Stimulated activated CD8-positive, alpha-beta memory T cell treated with anti-CD3 and anti-CD28 coated beads, Interleukin-7, amount 100 ng/mL, for 48 hours (primary cell): ENCODE results near the gene FSD2.
"Not testable (repeated sequence)": the region's sequence is repeated elsewhere in the genome, so short reads cannot be mapped to it uniquely, and the experiment has no call there.

ENCODE experiments used
- DNase-seq, 2 donors: peaks; one replicate each; pipeline ENCODE4 v3.0.0-alpha.2; 2020; ENCODE audit warnings: low read depth in 1 of 2; ENCODE audit errors: extremely low read depth in 1 of 2

FSD2 gene

GRCh38 chr15:82830427-82831173 is 24.7 kb upstream of the FSD2 start:
- DNase-seq, result no peak

DNA sequence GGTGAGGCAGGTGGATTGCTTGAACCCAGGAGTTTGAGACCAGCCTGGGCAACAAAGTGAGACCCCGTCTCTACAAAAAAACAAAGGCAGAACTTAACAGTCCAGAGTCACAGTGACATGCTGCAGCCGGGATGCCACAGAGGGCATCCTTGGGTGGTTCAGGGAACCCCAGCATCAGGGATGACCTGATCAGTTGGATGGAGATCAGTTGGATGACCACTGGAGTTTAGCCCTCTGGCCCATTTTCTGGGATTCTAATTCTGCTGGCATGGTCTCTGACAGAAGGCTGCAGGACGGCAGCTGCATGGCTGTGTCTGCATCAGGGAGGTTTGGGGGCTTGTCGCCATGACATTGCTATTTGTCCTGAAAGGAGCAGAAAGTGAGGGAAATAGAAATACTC is 23.4 kb upstream of the FSD2 start:
- no peak for DNase-seq

DNA sequence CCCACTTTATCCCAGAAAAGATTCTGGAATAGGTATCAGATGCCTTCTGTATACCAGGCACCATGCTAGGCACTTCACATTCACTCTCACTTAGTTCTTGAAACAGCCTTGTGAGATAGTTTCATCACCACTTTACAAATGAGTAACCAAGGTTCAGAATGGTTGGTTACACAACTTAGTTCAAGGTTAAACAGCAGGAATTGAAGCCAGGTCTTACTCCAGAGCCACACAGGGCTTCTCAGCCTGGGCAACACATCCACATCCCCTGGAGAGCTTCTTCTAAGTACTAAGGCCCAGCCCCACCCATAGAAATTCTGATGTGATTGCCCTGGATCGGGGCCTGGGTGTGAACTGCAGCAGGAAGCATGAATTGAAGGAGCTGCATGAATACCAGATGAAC is 22.2 kb upstream of the FSD2 start:
- no peak for DNase-seq

DNA sequence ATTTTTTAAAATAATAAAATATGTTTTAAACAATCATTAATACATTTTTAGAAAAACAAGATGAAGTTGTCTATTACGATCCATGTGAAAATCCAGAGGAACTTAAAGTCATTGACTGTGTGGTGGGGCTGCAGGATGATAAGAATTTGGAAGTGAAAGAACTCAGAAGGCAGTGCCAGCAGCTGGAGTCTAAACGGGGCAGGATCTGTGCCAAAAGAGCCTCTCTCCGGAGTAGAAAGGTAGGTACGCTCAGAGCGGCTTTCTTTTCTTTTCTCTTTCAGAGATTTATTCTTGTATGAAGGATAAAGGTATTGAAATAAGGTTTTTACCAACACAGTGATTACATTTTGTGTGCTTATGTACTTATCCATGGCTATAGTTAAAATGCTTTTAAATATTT is 17.2 kb upstream of the FSD2 start:
- no peak for DNase-seq

GRCh38 chr15:82821851-82822250 is 16.0 kb upstream of the FSD2 start:
- not testable (repeated sequence) for DNase-seq

DNA sequence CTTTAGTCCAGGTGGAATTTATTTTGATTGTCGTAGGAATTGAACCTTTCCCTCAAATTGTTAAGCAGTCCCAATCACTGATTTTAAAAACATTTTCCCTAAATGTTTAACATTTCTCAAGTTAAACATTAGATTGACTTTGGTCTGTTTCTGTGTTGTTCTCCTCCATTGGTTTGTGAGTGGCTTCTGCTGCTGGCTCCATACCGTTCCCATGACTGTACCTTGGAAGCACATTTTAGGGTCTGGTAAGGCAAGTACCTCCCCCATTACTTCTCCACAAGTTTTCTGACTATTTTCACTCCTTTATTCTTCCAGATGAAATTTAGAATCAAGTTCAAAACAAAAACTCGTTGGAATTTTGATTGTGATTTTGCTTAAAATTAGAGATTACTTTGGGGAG is 15.5 kb upstream of the FSD2 start:
- DNase-seq, result not testable (repeated sequence)

DNA sequence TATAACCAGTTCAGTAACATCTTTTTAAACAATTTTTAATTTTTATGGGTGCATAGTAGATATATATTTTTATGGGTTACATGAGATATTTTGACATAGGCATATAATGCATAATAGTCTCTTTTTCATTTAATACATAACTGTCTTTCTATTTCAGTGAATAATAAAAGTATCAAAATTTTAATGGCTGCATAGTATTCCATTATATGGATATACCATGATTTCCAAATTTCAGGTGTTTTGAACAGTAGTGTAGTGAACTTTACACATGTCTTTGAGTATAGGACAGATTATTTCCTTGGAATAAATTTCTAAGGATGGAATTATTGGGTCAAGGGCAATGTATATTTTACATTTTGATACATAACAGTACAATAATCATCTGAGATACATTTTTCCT is 14.3 kb upstream of the FSD2 start:
- no peak for DNase-seq

DNA sequence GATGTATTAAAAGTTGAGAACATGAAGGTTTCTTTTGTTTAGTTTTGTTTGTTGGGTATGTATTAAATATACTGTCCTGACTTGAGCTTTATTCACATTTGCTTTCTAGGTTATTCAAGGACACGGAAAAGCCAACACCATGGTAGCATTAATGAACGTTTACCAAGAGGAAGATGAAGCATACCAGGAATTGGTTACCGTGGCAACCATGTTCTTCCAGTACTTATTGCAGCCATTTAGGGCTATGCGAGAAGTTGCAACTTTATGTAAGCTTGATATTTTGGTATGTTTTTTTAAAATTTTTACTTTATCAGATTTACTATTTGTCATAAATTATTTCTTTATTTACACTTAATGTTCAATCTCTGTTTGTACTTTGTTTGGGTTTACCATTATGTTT is 7.1 kb upstream of the FSD2 start:
- no peak for DNase-seq

GRCh38 chr15:82810890-82811426 is 5.1 kb upstream of the FSD2 start:
- DNase-seq, result peak in 1 of 2 donors; percentile 36

DNA sequence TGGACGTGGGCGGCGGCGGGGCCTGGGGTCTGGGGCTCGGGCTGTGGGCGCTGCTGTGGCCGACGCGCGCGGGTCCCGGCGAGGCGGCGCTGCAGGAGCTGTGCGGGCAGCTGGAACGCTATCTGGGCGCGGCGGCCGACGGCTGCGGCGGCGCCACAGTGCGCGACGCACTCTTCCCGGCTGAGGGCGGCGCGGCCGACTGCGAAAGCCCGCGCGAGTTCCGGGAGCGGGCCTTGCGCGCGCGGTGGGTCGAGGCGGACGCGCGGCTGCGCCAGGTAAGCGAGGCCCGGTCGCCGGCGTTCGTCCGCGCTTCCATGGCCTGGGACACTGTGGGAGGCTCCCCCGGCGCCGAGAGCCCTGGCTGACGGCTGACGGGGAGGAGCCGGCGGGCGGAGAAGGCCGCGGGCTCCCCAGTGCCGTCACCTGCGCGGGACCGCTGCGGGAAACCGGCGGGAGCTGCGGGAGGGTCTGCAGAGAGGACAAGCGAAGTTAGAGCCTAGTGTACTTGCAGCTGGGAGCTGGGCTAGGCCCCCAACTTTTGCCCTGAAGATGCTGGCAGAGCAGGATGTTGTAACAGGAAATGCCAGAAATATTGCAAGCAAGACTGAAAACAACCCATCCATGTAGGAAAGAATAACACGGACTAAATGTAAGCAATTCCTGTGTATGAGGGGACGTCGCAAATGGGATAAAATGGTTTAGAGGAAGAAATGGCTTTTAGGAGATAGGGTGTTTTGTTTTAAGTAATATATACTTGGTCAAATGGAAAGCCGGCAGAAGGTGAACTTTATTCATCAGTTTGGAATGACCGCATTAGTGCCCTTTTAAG is 4.4 kb upstream of the FSD2 start:
- DNase-seq, result no peak

GRCh38 chr15:82809308-82810060 is 3.6 kb upstream of the FSD2 start, which contains the start of gene WHAMM:
Gene WHAMM, plus strand, starts transcription at chr15:82809628. Its CDS starts 99 bp downstream, at chr15:82809727.
- peak; percentile 89 to 95 for DNase-seq

GRCh38 chr15:82808634-82809041 is 2.8 kb upstream of the FSD2 start:
- no peak for DNase-seq

DNA sequence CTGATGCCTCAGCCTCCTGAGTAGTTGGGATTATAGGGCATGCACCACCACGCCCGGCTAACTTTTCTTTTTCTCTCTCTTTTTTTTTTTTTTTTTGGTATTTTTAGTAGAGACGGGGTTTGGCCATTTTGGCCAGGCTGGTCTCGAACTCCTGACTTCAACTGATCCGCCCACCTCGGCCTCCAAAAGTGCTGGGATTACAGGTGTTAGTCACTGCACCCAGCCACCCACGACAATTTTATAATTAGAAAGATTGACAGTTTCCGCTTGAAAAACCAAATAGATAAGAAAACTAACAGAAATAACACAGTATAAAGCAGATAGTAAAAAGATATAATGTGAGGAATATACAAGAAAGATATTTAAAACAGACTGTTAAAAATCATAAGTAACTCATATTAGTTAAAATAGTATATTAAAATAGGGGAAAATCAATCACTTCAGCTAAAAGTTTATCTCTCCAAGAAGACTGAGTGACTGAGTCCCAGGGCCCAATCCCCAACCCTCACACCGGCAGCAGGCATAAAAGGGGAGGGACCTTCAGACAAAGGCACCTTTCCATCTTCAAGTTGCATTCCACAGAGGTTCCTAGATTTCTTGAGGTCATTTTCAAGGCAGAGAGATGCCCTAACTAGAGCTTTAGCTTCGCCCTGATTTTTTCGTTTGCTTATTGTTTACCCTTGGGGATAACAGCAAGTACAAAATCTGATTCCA is 2.2 kb upstream of the FSD2 start:
- DNase-seq, result no peak

GRCh38 chr15:82804575-82804949 is 1.3 kb downstream of the FSD2 start:
- DNase-seq, result no peak

- no peak for DNase-seq
Measured at GRCh38 chr15:82803793-82804574, 1.9 kb downstream of the FSD2 start.

GRCh38 chr15:82802497-82802896 is 3.4 kb downstream of the FSD2 start:
- DNase-seq, result no peak

- DNase-seq, result no peak
Measured at GRCh38 chr15:82799183-82799841, 6.6 kb downstream of the FSD2 start.

GRCh38 chr15:82798531-82799166 is 7.2 kb downstream of the FSD2 start:
- no peak for DNase-seq

- no peak for DNase-seq
Measured at GRCh38 chr15:82798104-82798503, 7.8 kb downstream of the FSD2 start.
